GM18519 (cell line): ENCODE data around the gene FAM50A.

Experiments
- ATAC-seq: cut with Tn5 transposase; IDR thresholded peaks from one replicate; pipeline ENCODE4 v1.9.1; 2021; ENCODE audit warnings: mild to moderate bottlenecking, moderate library complexity; ENCODE audit not compliant: unreplicated experiment, low FRiP score

FAM50A gene

GRCh38 chrX:154437971-154438893, 5.7 kb upstream of the FAM50A start:
- no peak for ATAC-seq

- no peak for ATAC-seq
Measured at GRCh38 chrX:154439841-154440240, 4.1 kb upstream of the FAM50A start.

- ATAC-seq: no peak
Measured at GRCh38 chrX:154440623-154441357, 3.2 kb upstream of the FAM50A start.

GRCh38 chrX:154441564-154441963, 2.4 kb upstream of the FAM50A start:
- no peak for ATAC-seq

GRCh38 chrX:154441984-154442707, 1.8 kb upstream of the FAM50A start:
- ATAC-seq: no peak

- no peak for ATAC-seq
Measured at GRCh38 chrX:154443479-154443910, 446 bp upstream of the FAM50A start.

GRCh38 chrX:154444755-154445246, 860 bp downstream of the FAM50A start:
- no peak for ATAC-seq

GRCh38 chrX:154445776-154446175, 1.8 kb downstream of the FAM50A start:
- no peak for ATAC-seq

GRCh38 chrX:154446430-154446829, 2.5 kb downstream of the FAM50A start:
- ATAC-seq: no peak

- no peak for ATAC-seq
Measured at GRCh38 chrX:154448484-154448883, 4.5 kb downstream of the FAM50A start.

- ATAC-seq: no peak
Measured at GRCh38 chrX:154449618-154450017, 5.7 kb downstream of the FAM50A start.

- ATAC-seq: no peak
Measured at GRCh38 chrX:154450312-154450711, 6.4 kb downstream of the FAM50A start.

GRCh38 chrX:154452823-154453222, 8.9 kb downstream of the FAM50A start:
- no peak for ATAC-seq

GRCh38 chrX:154457491-154458115, 13.7 kb downstream of the FAM50A start:
- no peak for ATAC-seq

GRCh38 chrX:154458116-154458953, 14.4 kb downstream of the FAM50A start, which contains the start of gene PLXNA3:
TSS of gene PLXNA3 (plus strand) at chrX:154458281. CDS start at chrX:154460184, 1,903 bp downstream.
- ATAC-seq: no peak

GRCh38 chrX:154458954-154459778, 15.2 kb downstream of the FAM50A start:
- no peak for ATAC-seq

GRCh38 chrX:154459832-154460231, 15.9 kb downstream of the FAM50A start:
- ATAC-seq: no peak

GRCh38 chrX:154460326-154460725, 16.4 kb downstream of the FAM50A start:
- ATAC-seq: no peak
